NCI-H128 (cell line): ENCODE data around the gene WDR4.
"Not testable (repeated sequence)": the region's sequence is repeated elsewhere in the genome, so short reads cannot be mapped to it uniquely, and the experiment has no call there.

Source experiments
- DNase-seq: peaks from one replicate; lab custom pipeline; 2025; ENCODE audit not compliant: unreplicated experiment; lab: John Stamatoyannopoulos, UW

Gene WDR4

GRCh38 chr21:42819861-42820615, 59.3 kb downstream of the WDR4 start:
- DNase-seq: no peak

- DNase-seq: no peak
These were observed 61.0 kb downstream of the WDR4 start for GRCh38 chr21:42818328-42818749.

DNA sequence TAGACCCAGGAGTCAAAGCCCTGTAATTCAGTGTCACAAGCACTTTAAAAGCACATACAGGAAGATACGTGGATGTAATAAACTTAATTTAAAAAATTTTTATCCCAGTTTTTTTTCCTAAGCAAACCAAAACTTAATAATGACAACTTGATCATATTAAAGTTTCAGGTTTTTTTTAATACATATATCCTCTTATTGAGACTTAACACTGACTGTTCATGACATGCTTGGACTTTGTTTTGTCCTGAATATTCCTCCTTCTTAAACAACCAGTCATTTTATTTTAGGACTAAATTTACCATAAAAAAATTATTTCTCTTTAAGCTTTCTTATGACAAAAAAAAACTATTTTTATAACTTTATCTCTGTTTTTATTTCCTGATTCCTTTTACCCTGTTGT, 64.1 kb downstream of the WDR4 start:
- no peak for DNase-seq

GRCh38 chr21:42812528-42813241, 66.7 kb downstream of the WDR4 start:
- DNase-seq: not testable (repeated sequence)

- no peak for DNase-seq
These were observed 67.4 kb downstream of the WDR4 start for GRCh38 chr21:42811960-42812359.

- DNase-seq: no peak
These were observed 69.5 kb downstream of the WDR4 start for GRCh38 chr21:42809577-42810475.

DNA sequence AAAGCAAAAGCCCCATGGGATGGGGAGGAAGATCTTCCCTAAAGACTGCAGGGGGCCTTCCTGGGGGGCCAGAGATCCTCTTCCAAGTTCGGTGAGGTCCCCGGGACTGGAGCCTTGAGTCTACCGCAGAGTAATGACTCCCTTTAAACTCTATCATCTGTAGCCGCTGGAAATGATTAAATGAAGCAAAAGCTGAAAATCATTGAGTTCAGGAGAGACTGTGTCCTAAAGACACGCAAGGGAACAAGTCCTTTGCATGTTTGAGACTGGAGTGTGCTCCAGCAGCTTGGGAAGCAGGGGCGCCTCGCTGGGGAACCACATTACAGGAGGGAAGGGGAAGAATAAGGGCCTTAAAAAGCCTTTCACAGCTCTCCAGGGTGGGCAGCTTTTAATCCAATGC, 70.2 kb downstream of the WDR4 start:
- no peak for DNase-seq

- no peak for DNase-seq
These were observed 71.3 kb downstream of the WDR4 start for GRCh38 chr21:42807938-42808613.

GRCh38 chr21:42807293-42807895, 71.9 kb downstream of the WDR4 start:
- not testable (repeated sequence) for DNase-seq

DNA sequence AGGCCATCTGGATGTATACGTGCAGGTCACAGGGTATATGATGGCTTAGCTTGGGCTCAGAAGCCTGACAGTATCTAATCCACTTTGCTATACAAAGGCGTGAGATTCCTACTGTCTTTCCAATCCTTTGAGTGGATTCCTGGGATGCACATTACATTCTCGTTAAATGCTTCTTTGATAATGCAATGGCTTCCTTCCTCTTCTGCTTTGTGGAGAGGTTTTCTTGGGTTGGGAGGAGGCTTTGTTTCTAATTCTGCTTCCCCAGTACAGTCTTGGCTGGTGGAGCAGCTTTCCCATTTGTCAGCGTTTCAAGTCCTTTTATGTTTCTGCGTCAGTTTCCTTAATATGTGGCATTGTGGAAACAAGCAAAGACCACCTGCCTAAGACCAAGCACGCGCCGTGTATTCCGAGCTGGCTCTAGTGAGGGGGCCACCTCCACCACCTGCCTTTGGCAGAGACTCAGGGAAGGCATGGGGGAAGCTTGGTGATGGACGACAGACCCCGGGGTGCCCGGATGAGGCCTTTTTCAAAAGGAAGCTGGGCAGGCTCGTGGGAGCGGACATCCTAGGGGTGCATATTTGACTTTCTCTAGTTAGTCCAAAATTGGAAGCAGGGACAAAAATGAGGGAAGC, 72.7 kb downstream of the WDR4 start:
- DNase-seq: no peak

DNA sequence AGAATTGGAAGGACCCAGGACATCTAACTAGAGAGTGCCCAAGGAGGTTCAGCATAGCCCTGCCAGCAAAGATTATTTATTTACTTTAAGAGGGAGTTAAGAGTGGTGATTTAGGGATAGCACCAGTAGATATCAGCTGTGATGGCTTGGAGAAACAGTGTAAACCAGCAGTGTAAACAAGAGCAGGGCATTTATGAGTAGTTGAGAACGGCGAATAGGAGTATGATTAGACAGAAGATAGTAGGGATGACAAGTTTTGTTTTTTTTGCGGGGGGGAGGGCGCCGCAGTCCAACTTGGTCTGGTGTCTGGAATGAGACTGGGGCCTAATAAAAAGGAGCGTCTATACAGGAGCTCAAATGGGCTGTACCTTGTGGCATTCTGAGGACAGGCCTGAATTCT, 77.7 kb downstream of the WDR4 start:
- DNase-seq: not testable (repeated sequence)

DNA sequence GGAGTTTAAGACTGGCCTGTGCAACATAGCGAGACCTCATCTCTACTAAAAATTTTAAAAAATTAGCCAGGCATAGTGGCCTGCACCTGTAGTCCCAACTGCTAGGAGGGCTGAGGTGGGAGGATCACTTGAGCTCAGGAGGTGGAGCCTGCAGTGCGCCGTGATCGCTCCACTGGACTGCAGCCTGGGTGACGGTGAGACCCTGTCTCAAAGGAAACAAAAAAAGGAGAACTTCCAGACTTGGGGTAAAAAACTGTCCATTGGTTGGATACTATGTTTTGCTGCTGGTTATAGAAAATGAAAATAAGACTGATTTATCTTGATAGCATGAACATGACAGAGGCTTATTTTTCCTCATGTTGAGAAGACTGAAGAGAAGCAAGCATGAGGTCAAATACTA, 79.4 kb downstream of the WDR4 start:
- no peak for DNase-seq

GRCh38 chr21:42799516-42799915, 79.8 kb downstream of the WDR4 start:
- no peak for DNase-seq
